Measurements from ENCODE around the gene TNNI3.

Gene TNNI3

DNA sequence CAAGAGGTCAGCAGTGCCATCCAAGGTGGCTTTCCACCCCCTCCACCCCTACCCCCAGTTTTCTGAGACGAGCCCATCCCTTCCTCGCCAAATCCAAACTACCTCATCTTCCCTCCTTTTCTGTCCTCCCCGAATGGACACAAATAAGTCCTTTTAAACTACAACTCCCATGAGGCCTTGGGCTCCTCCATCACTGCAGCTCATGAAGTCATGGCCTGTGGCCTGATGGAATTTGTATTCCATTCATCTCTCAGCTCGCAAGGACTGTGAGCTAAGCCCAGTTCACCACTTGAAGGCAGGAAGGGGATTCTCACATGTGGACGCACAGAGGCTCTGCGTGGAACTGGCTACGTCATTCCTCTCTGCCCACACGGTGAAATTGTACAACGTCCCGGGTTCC lies 39.3 kb upstream of the TNNI3 start:
- TF ChIP-seq CTCF (IDR thresholded peaks at IDR 0.05; ENCODE audit: low read depth, low read length), result no peak
- H3K27me3 ChIP-seq (ENCODE audit: insufficient read depth, low read depth, severe bottlenecking), result no peaks in the 10 kb centered on the region
- DNase-seq, result no peak
- H3K36me3 ChIP-seq, result no peaks in the 10 kb centered on the region
- no peak overlapping the region for H3K4me3 ChIP-seq (ENCODE audit: low read depth, low read length)
- no peak overlapping the region for H3K27ac ChIP-seq
- no peaks in the 10 kb centered on the region for H3K9me3 ChIP-seq (ENCODE audit: severe bottlenecking)

- Histone ChIP-seq H3K9me3 (ENCODE audit: severe bottlenecking) (no peaks in the 10 kb centered on the region), H3K4me3 (ENCODE audit: low read depth, low read length) (no peak overlapping the region), H3K27ac (no peak overlapping the region), H3K36me3 (no peaks in the 10 kb centered on the region), H3K27me3 (ENCODE audit: insufficient read depth, low read depth, severe bottlenecking) (no peaks in the 10 kb centered on the region)
- no peak for DNase-seq
- TF ChIP-seq CTCF (IDR thresholded peaks at IDR 0.05; ENCODE audit: low read depth, low read length), result no peak
These were observed 35.9 kb upstream of the TNNI3 start for GRCh38 chr19:55193481-55193880.

- no peak for DNase-seq
- Histone ChIP-seq H3K27me3 (ENCODE audit: insufficient read depth, low read depth, severe bottlenecking) (no peaks in the 10 kb centered on the region), H3K36me3 (no peaks in the 10 kb centered on the region), H3K9me3 (ENCODE audit: severe bottlenecking) (no peaks in the 10 kb centered on the region), H3K4me3 (ENCODE audit: low read depth, low read length) (no peak overlapping the region), H3K27ac (no peak overlapping the region)
- TF ChIP-seq CTCF (IDR thresholded peaks at IDR 0.05; ENCODE audit: low read depth, low read length), result no peak
These were observed 31.9 kb upstream of the TNNI3 start for GRCh38 chr19:55189403-55189835.

GRCh38 chr19:55188625-55189024 lies 31.1 kb upstream of the TNNI3 start:
- Histone ChIP-seq H3K27me3 (ENCODE audit: insufficient read depth, low read depth, severe bottlenecking) (no peaks in the 10 kb centered on the region), H3K36me3 (no peaks in the 10 kb centered on the region), H3K27ac (no peak overlapping the region), H3K4me3 (ENCODE audit: low read depth, low read length) (no peak overlapping the region), H3K9me3 (ENCODE audit: severe bottlenecking) (no peaks in the 10 kb centered on the region)
- no peak for TF ChIP-seq CTCF (IDR thresholded peaks at IDR 0.05; ENCODE audit: low read depth, low read length)
- no peak for DNase-seq

DNA sequence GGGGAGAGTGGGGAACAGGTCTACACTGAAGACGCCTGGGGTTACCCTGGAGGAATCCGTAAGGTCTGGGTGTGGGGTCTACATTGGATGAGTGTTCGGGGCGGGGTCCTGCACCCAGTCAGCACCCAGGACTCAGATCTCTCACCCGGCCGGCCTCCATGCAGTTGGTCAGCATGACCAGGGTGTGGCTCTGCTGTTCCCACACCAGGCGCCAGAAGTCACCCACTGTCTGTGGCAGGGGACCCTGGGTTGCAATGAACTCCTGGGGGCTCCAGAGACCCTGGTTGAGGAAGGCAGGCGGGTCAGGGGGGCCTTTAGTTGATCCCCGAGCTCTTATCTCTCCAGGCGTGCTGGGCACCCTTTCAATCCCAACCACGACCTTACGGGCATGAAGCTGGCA lies 28.5 kb upstream of the TNNI3 start:
- H3K9me3 ChIP-seq (ENCODE audit: severe bottlenecking), result no peaks in the 10 kb centered on the region
- no peak overlapping the region for H3K27ac ChIP-seq
- no peak for TF ChIP-seq CTCF (IDR thresholded peaks at IDR 0.05; ENCODE audit: low read depth, low read length)
- no peak overlapping the region for H3K4me3 ChIP-seq (ENCODE audit: low read depth, low read length)
- H3K36me3 ChIP-seq, result no peaks in the 10 kb centered on the region
- H3K27me3 ChIP-seq (ENCODE audit: insufficient read depth, low read depth, severe bottlenecking), result no peaks in the 10 kb centered on the region
- no peak for DNase-seq

- Histone ChIP-seq H3K9me3 (ENCODE audit: severe bottlenecking) (peaks cover 4% of the 10 kb centered on the region), H3K27ac (no peak overlapping the region), H3K27me3 (ENCODE audit: insufficient read depth, low read depth, severe bottlenecking) (no peaks in the 10 kb centered on the region), H3K4me3 (ENCODE audit: low read depth, low read length) (no peak overlapping the region), H3K36me3 (no peaks in the 10 kb centered on the region)
- TF ChIP-seq CTCF (IDR thresholded peaks at IDR 0.05; ENCODE audit: low read depth, low read length), result no peak
- no peak for DNase-seq
These were observed 24.2 kb upstream of the TNNI3 start for GRCh38 chr19:55181740-55182139.

Data from WERI-Rb-1 (cell line).